ENCODE results near the gene SLC36A2.

- TF ChIP-seq CTCF (IDR thresholded peaks at IDR 0.05; ENCODE audit: poor library complexity) (no peak), EZH2 (IDR thresholded peaks at IDR 0.05; ENCODE audit: borderline replicate concordance) (no peak), EZH2phosphoT487 (IDR thresholded peaks at IDR 0.05; ENCODE audit: low read depth, severe bottlenecking, unreplicated experiment) (no peak)
Observed at GRCh38 chr5:151278845-151279244, 68.5 kb downstream of the SLC36A2 start.
